ENCODE measurements around the gene KLHL29.

GRCh38 chr2:23578964-23579671 is 194.1 kb downstream of the KLHL29 start:
- TF ChIP-seq CTCF (IDR thresholded peaks at IDR 0.05) (no peak), POLR2A (IDR thresholded peaks at IDR 0.05) (no peak), EP300 (IDR thresholded peaks at IDR 0.05) (no peak)

All from ovary (tissue), 3 donors.